Stimulated activated CD8-positive, alpha-beta memory T cell treated with anti-CD3 and anti-CD28 coated beads, Interleukin-12 subunit alpha, Interleukin-12 subunit beta, amount 100 ng/mL, for 24 hours (primary cell): ENCODE results near the gene NAE1.
"Not testable (repeated sequence)": the region's sequence is repeated elsewhere in the genome, so short reads cannot be mapped to it uniquely, and the experiment has no call there.

Experiments used
- DNase-seq: peaks from one replicate; pipeline ENCODE4 v3.0.0-alpha.2; 2020; ENCODE audit errors: extremely low read depth

Gene NAE1

DNA sequence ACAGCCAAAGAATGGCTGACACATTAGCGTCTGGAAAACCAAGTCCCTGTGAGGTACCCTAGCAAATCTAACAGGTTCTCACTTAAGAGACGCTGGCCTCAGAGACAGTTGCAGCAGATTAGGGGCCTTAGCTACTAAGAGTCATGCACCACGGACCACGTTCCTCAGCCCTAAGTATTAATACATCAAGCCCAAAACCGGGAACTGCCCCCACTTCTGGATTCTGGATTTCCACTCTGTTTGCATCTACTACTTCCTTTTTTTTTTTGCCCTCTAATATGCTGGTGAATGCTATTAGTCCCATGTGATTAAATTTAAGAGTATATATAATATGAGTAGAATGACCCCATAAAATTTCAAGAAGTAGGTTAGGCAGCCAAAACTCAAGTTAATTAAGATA lies 28.6 kb downstream of the NAE1 start:
- DNase-seq, result no peak

DNA sequence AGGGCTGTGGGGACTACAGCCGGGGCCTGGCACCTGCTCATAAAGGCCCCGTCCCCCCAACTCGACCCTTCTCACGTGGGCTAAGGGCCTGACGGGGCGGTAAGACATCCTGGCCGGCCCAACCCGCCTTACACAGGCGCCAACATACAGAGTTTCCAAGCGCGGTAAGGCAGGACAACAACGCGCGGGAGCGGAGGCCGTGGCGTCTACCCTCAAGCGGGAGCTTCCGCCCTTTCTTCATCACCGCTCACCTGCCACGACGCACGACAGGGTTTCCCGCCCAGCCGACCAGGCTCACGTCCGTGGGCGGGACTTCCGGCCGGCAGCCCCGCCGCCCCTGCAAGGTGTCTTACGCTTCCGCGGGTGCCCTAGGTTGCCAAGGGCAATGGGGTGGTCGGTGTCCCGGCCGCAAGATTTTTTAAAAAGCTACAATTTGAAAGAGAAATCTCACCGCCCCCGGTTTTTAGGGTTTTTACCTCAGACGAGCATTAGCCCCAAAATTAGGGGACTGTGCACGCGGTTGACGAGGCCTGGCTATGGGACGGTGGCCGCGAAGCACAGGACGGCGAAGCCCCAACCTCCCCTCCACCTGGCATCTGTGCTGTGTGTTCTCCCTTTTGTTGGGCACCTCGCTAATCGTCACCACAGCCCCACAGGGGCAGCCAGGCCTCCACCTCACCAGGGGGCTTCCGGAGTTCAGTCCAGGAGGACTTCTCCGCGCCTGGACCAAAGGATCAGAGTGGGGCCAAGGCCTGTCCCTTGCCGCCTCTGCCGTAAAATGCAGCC lies 29.3 kb downstream of the NAE1 start, which contains the start of gene TERB1:
Gene TERB1, minus strand, starts transcription at position 265 of the 786 bp plus-strand sequence. CDS start 4,786 bp downstream, outside the sequence.
- DNase-seq, result no peak

DNA sequence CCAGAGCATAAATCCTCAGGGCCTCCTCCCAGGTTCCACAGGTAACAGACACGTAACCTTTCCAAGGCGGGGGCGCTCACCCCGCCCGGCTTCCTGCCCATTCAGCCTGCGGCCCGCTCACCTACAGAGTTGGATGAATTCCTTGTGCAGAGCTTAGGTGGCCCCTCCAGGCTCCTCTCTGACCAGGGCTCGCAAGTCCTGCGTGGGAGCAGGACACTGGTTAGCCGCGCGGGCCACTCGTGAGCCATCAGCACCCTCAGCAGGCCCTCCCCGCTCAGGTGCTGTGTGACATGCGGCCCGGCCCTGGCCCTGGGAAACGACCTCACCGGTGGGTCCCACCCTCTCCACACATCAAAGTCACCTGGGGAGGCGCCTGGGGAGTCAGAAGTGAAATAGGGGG lies 29.9 kb downstream of the NAE1 start:
- DNase-seq, result no peak

DNA sequence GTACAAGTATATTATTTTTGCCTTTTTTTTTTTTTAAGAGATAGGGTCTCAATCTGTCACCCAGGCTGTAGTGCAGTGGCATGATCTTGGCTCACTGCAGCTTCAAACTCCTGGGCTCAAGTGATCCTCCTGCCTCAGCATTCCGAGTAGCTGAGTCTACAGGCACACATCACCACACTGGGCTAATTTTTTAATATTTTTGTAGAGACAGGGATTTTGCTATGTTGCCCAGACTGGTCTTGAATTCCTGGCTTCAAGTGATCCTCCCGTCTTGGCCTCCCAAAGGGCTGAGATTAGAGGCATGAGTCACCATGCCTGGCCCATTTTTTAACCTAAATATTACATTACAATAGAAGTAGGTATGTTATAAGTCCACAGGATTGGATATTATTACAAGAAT lies 32.6 kb downstream of the NAE1 start:
- no peak for DNase-seq

DNA sequence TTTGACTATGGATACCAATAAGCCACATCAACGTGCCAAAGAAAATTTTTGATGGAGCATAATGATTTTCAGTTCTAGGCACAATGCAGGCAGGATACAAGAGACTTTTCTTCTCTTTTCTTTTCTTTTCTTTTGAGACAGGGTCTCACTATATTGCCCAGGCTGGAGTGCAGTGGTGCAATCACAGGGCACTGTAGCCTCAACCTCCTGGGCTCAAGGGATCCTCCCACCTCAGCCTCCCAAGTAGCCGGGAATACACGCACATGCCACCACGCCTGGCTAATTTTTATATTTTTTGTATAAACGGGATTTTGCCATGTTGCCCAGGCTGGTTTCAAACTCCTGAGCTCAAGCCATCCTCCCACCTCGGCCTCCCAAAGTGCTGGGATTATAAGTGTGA lies 36.8 kb downstream of the NAE1 start:
- DNase-seq, result not testable (repeated sequence)

DNA sequence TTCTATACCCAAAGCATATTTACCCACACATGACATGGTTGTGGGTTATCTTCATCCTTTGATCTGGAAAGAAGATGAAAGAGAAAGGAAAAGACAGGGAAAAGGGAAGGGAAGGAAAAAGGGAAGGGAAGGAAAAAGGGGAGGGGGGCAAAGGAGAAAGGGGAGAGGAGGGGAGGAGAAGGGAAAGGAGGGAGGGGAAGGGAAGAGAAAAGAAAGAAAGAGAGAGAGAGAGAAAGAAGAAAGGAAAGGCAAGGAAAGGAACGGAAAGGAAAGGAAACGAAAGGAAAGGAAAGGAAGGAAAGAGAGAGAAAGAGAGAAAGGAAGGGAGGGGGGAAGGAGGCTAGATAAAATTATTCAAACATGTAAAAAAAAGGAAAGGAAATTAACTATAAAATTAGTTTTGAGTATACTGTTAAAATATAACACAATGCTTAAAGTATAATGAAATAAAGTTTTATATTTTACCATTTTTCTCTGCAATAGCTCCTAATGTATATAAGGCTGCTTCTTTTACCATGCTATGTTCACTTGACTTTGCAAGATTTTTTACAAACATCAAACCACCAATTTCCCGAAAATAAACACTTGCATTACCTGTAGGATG lies 40.5 kb downstream of the NAE1 start:
- no peak for DNase-seq

DNA sequence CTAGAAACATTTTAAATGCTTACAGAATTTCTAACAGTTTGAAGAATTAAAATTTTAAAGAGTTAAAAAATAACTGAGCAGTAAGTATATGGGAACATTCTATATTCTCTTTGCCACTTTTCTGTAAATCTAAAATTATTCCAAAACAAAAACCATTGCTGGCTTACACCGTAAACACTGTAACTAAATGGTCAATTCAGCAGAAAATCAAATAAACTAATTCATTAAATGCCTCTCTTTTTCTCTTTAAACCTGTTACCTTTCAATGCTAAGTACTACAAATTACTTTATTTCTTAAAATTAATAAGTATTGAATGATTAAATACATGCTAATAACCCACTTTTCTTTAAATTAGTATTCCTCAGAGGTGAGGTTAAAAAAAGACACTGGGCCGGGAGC lies 43.3 kb downstream of the NAE1 start:
- DNase-seq, result no peak

DNA sequence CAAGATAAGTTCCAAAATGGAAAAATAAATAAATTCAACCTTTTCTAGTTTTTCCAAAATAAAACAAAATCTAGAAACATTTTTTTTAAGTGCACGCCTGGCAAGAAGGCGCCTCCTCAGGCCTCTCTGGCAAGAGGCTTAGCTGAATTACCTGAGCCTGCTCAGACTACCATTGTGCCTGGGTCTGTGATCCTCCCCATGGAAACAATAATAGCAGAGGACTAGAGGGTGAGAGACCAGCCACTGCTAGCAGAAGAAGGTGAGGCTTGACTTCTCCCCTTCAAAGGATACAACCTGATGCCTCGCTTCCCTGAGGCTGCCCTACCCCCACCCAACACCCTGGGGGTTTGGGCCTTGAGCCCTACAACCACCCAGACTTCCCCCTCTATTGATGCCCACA lies 44.2 kb downstream of the NAE1 start:
- DNase-seq, result no peak

DNA sequence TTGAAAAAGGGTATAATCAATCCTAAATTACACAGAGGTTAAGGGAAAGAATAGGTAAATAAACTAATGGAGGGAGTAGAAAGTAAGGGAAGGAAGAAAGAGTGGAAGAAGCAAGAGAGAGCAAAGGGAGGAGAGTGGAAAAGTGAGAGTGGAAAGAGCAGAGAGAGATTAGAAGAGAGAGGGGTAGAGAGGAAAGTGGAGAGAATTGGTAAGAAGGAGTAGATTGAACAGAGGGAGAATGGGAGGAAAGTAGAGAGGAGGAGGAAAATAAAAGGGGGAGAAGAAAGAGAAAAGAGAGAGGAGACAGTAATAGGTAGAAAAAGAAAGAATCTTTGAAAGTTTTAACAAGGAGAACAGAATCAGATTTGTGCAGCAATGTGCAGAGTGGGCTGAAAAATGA lies 54.3 kb downstream of the NAE1 start:
- no peak for DNase-seq

DNA sequence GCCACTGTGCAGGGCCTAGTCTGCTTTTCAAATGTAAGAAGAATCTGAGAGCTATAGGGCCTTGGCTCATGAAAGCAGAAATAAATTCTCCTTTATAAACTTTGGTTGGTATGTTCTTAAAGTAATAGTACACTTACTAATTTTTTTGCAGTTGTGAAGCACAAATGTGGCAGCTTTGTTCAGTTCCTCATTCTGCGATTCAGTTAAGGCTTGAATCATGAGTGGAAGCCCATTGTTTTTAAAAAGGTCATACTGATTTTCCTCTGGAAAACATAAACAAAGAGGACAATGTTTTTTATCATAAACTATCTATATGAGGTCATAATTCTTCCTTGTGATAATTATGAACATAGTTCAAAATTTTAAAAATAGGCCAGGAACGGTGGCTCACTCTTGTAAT lies 55.8 kb downstream of the NAE1 start:
- no peak for DNase-seq

DNA sequence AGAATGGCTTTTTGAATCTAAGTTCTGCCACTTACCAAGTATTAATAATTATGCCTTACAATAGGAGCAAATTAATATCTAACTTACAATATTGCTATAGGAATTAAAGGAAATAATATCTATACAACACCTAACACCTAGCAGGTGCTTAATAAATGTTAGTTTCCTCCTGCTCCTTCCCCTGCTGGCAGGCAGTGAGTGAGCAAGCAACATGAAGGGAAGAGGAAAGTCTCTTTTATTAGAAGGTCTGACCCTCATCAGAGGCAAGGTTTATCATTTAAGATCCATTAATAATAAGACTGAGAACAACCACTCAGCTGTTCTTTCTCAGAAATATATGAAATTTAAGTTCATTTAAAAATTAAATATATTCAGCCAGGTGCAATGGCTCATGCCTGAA lies 72.7 kb downstream of the NAE1 start:
- DNase-seq, result no peak

DNA sequence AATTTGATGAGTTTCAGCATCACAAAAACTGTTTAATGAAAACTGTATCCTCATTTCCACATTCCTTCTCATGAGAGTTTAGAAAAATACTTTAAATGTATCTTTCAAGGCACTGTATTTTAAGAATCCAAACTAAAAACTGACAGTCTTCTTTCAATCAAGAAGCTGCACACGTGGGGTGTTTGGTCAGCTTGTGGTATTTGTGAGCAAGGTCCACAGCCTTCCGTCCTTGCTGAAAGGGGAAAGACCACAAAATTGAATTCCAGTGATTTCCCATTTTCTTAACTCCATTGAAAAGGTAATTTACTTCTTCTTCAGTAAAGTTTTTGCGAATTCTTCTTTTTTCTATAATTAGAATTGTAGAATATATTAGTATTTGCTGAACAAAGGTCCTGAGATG lies 76.0 kb downstream of the NAE1 start:
- no peak for DNase-seq

DNA sequence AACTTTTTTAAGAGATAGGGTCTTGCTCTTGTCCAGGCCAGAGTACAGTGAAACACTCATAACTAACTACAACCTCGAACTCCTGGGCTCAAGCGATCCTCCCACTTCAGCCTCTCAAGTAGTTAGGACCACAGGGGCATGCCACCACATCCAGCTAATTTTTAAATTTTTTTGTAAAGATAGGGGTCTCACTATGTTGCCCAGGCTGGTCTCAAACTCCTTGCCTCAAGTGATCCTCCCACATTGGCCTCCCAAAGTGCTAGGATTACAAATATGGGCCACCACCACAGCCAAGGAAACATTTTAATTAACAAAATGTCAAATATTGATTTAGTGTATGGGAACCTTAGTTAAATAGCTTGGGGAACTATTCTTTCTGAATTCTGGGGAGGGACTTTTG lies 76.6 kb downstream of the NAE1 start:
- DNase-seq, result no peak

DNA sequence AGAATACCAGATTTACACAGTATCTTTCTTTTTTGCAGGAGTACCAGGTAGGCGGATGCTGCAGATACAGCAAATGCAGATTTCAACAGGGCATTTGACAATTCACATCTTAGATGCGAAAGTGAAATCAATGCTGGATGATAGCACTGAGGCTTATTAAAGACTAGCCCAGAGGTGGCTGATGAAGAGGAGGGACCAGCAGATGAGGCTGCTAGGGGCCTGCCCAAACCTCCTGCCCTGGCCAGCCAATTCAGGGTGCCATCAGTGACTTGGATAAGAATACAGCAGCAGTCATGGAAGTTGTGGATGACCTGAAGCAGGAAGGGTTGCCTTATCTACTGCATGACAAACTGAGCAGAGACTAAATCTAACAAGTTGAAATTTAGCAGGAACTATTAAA lies 77.8 kb downstream of the NAE1 start:
- DNase-seq, result no peak
